T-helper 1 cell (primary cell): ENCODE measurements around the gene RYR3.
"Not testable (repeated sequence)": the region's sequence is repeated elsewhere in the genome, so short reads cannot be mapped to it uniquely, and the experiment has no call there.

ENCODE experiments used
- DNase-seq, 5 donors: peaks; one replicate each; pipeline ENCODE4 v3.0.0-alpha.2; 2012 to 2020

The RYR3 gene

GRCh38 chr15:33518421-33518820 is 207.7 kb downstream of the RYR3 start:
- DNase-seq = no peak

DNA sequence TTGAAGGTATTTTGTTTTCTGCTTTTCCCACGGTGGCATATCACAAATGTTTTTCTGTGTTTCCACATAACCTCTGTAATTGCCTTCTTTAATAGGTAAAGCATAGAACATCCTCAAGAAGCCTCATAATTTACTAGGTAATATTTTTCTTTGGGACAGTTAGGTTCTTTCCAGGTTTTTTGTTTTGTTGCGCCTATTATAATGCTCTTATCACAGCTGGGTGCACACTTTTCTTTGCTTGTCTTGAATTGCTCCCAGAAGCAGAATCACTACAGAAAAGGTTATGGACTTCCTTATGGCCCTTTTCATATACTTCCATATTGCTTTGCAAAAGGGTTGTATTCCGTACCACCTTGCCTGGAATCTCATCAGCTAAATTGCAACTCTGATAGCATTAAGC is 213.5 kb downstream of the RYR3 start:
- no peak for DNase-seq

- no peak for DNase-seq
Measured at GRCh38 chr15:33526532-33526931, 215.8 kb downstream of the RYR3 start.

- DNase-seq = no peak
Measured at GRCh38 chr15:33533197-33533596, 222.4 kb downstream of the RYR3 start.

GRCh38 chr15:33534642-33535041 is 223.9 kb downstream of the RYR3 start:
- no peak for DNase-seq

DNA sequence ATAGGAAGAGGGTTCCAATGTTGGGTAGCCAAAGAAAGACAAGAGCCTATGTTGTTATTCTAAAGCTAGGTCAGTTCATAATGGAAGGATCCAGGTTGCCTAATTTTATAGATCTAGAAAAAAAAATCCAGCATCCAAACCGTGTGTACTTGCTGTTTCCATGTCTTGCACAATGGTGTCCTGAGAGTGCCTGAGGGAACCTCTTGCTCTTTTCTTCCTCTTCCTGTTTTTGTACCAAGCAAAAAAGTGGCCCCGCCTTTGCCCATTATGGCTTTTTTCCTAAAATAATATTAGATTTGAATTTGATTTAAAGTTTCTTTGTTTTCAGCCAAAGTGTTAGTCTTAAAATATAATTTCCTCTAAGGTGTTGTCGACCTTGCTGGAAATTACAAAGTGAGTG is 224.4 kb downstream of the RYR3 start:
- DNase-seq = no peak

DNA sequence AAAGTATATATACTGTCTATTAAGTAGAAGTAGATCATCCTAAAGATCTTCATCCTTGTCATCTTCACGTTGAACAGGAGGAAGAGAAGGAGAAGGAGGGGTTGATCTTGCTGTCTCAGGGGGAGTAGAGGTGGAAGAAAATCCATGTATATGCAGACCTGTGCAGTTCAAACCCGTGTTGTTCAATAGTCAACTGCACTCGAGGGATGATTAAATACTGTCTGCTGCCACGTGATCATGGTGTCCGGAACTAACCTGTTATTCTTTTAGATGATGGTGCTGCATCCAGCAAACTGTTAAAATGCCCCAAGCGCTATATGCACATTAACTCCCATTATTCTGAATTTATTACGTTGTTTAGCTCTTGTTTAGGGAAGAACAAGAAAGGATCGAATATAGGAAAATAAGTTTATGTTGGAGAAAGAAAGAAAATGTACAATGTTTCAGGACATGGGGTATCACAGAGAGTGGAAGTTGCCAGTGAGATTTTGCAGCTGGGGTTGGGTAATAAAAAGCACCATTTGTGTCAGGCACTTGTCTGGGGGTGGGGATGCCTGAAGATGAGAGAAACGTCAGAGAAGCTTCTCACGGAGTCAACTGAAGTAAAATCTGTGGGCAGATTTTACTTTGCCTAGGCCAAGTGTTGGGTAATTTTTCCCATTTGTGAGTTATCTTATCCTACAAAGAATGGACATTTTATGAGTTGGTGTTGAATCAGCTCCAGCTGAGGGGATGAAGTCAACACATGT is 229.2 kb downstream of the RYR3 start:
- no peak for DNase-seq

- no peak for DNase-seq
Measured at GRCh38 chr15:33543957-33544356, 233.2 kb downstream of the RYR3 start.

DNA sequence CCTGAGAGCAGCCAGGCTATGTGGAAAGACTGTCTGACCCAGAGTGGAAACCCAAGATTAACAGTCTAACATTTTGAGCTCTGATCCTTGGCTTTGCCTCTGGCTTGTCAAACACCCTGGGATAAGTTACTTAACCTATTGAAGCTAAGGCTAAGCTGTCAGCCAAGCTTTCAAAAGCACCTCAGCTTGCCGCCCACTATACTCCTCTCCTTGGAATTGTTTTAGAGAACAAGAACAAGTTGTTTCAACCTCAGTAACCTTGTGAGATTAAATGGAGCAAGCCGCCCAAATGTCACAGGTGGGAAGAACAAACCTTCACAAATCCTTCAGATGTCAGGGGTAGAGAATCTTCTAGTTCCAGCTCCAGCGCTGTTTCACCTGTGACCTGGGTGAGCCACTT is 235.1 kb downstream of the RYR3 start:
- no peak for DNase-seq

DNA sequence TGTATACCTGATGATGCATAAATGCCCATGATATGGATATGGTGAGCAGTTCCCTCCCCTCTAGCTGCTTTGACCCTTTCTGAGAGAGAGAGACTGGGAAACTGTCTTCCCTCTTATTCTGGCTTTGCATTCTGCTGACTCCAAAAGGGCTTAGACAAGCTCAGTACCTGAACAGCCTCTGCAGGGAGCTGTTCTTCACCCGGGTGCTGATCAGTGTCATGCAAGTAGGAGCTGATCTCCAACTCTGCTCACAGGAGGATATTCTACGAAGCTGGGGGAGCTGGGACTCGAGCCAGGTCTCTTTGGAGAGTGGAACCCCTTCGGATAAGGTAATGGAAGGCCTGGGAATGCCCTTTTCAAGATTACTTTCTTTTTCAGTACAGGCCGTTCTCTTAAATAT is 237.1 kb downstream of the RYR3 start:
- DNase-seq = no peak

GRCh38 chr15:33551860-33552259 is 241.1 kb downstream of the RYR3 start:
- no peak for DNase-seq

- no peak for DNase-seq
Measured at GRCh38 chr15:33553157-33553556, 242.4 kb downstream of the RYR3 start.

DNA sequence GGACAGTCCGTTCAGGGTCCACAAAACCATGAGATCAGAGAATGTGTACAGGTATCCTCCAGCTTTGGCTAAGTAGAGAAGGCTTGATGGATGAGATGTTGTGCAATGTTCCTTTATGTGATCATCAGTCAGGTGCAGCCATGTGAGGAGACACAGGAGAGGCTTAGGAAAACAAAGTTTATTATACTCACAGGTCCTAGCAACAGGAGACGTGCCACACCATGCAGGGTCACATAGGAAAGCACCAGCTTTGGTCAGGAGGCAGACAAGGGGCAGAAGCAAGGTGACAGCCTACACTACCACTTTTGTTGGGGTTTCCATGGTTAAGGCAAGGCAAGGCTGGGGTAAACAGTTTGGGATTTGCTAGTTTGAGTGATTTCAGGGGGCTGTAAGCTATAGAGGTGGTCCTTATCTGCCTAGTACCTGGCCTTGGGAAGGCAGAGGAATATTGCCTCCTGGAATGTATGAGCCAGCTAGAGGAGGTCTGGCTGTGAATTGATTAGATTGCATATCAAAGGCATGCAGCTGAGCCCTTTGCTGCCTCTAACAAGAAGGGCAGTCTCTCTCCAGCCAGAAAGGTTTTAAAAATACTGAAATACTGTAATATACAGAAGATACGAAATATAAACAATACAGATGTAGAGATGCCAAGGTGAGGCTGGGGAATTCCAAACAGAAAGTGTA is 248.6 kb downstream of the RYR3 start:
- DNase-seq = no peak

- DNase-seq = no peak
Measured at GRCh38 chr15:33561407-33561806, 250.6 kb downstream of the RYR3 start.

DNA sequence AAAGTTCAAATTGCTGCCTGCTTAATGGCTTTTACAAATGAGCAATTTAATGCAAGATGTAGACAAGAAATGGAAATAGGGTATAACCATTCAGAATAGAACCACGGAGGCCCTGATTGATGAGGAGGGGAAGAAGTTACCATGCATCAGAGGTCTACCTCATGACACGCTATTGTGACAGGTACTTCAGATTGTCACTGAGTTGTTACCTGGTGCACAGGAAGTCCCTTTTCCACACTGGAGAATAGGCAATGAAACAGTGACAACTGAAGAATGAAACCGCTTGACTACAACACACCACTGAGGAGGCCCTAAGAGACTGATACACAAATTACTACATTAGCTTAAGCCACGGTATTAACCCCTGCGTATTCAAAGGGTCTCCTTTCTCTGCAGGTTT is 251.2 kb downstream of the RYR3 start:
- no peak for DNase-seq

DNA sequence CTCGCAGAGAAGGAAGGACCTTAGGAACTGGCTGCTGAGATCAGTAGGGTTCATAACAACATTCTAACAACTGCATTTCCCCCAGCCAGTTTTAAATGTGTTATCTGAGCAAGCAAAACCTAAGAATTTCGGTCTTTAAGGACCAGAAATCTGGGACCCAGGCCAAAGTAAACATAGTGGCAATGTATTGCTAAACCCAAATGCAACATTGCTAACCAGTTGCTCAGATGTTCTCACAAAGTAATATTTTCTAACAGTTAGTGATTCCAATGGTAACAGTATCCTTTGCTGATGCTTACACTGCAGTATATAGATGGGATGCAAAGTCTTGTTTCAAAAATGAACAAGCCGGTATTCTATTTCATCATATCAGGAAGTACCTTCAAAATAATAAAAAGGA is 254.3 kb downstream of the RYR3 start:
- DNase-seq = no peak

DNA sequence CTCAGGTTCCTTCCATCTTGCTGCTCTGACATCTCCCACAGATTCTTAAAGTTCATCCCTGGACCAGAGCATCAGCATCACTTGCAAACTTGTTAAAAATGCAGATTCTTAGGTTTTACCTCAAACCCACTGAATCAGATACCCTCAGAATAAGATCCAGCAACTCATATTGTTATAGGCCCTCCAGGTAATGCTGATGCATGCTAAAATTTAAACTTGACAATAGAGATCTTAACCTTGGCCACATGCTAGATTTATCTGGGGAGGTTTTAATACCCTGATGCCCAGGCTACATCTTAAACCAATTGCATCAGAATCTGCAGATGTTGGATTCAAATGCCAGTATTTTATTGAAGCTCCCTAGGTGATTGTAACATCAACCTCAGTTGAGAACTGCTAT is 256.9 kb downstream of the RYR3 start:
- DNase-seq = no peak

GRCh38 chr15:33569036-33569435 is 258.3 kb downstream of the RYR3 start:
- no peak for DNase-seq

- not testable (repeated sequence) for DNase-seq
Measured at GRCh38 chr15:33577911-33578310, 267.1 kb downstream of the RYR3 start.

DNA sequence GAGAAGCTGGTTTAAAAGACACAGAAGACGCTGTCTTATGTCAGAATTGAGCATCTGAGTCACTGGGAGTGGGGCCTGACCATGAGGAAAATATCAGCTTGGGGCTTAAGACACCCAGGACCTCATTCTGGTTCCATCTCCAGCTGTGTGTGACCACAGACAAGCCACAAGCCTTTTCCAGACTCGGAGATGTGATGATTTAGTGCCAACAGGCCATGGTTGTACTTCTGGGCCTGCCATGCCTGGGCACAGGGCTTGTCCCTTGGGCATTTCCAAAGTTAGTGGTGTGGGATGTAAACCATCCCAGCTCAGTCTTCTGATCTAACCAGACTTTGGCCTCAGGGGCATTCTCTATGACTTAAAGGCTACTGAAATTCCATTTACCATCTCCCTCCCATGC is 269.8 kb downstream of the RYR3 start:
- DNase-seq = no peak

DNA sequence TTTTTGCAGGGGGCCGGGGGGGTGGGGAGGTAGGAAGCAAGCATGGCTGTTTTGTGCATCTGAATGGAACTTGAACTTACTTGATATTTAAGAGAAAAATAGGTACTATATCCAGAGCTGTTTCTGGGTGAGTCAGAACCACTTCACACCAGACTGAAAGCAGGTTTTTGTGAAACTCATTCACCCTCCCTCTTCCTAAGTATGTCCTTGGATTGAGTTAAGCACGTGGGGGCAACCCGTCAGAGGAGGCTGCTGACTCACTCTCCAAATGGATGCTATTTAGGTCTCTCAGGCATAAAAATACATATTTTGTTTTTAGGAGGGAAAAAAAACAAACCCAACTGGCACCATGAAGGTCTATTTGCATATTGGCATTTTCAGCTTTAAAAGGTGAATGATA is 270.3 kb downstream of the RYR3 start:
- DNase-seq = no peak

DNA sequence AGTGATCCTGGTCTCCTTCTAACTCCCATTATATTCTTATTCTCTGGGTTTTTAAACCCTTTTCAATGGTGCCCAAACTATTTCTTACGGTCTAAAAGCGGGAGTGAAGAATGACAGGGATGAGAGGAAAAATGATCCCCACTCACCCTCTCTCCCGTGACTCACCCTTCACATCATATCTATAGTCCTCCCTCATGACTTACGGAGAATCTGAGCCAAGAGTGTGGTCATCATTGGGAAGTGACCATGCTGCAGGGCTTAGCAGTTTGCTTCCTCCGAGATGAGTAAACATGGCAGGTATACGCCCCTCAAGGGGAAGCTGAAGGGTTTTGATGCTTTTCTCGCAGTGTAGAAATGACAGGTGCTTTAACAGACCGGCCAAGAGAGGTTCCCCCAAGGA is 274.0 kb downstream of the RYR3 start:
- no peak for DNase-seq

DNA sequence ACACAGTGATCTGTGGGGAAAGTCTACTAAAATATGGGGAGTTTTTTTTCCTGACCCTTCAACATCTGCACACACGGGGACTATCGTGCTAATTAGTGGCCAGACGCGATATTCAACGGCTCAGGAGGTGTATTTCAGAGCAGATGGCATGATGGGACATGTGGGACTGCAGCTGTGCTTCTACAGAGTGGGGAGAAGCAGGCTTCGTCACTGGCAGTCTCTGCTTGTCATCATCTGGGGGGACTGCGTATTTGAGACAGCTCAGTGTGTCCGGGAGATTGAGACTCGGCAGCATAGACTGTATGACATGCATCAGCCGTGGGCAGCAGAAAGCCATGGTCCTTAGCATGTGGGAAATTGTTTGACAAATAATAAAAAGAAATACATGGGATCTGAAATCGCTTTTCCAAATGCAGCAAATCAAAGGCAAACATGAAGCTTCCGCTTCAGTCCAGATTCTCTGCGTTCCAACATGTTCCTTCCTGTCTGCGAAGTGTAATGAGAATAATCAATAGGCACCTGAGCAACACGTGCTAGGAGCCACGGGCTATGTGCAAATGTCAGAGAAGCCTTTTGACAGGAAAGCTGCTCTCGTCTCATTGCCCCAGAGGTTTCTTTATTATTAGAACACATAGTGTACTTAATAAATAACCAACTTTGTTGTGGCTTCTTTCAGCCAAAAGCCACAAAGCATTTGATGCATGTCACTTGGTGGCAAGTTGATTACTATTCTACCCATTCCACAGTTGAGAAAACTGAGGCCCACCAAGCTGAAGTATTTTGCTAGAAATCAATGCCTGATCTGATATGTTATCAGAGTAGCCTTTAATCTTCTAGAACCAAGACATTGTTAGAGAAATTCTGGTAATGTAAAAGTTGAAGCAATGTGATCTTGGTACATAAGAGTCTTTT is 276.3 kb downstream of the RYR3 start:
- DNase-seq = no peak

- DNase-seq = no peak
Measured at GRCh38 chr15:33587773-33588172, 277.0 kb downstream of the RYR3 start.
